SK-N-SH (cell line): ENCODE results near the gene PDE8A. TPM values are rescaled to one million over a fixed set of nuclear protein-coding genes. Genes with fewer than 3 reads are reported as not detected.

Experiments
- CHD2 ChIP-seq: fragments of 150-350 bp; IDR thresholded peaks from 2 replicates; pipeline ENCODE4 v1.6.1; 2018; ENCODE audit warnings: low read length; ENCODE audit not compliant: partially characterized antibody
- ELF1 ChIP-seq: IDR thresholded peaks from 2 replicates; pipeline ENCODE4 v1.4.0; 2012
- FOSL2 ChIP-seq: IDR thresholded peaks from 2 replicates; pipeline ENCODE4 v1.4.0; 2012; ENCODE audit warnings: low read depth, mild to moderate bottlenecking, moderate library complexity, borderline replicate concordance
- FOXM1 ChIP-seq: IDR thresholded peaks from 2 replicates; pipeline ENCODE4 v1.4.0; 2012; ENCODE audit warnings: low read depth, mild to moderate bottlenecking
- GABPA ChIP-seq: IDR thresholded peaks from 2 replicates; pipeline ENCODE4 v1.4.0; 2012; ENCODE audit warnings: low read depth, mild to moderate bottlenecking
- GATA2 ChIP-seq: sonication (generic); formaldehyde crosslinking; IDR thresholded peaks from 2 replicates; pipeline ENCODE4 v1.5.0; 2020; ENCODE audit warnings: mild to moderate bottlenecking, missing genetic modification reagents
- JUND ChIP-seq: IDR thresholded peaks from 2 replicates; pipeline ENCODE4 v1.4.0; 2012
- MXI1 ChIP-seq: IDR thresholded peaks from 2 replicates; pipeline ENCODE4 v1.6.1; 2012; ENCODE audit warnings: mild to moderate bottlenecking, low read depth, low read length, improper control_type of control experiment
- NFIC ChIP-seq: IDR thresholded peaks from 2 replicates; pipeline ENCODE4 v1.4.0; 2012; ENCODE audit warnings: borderline replicate concordance
- NRF1 ChIP-seq: IDR thresholded peaks from 2 replicates; pipeline ENCODE4 v1.6.1; 2012; ENCODE audit warnings: low read depth, mild to moderate bottlenecking, low read length
- POLR2AphosphoS5 ChIP-seq: IDR thresholded peaks from 2 replicates; pipeline ENCODE4 v1.6.1; 2012; ENCODE audit warnings: low read depth, low read length
- RAD21 ChIP-seq: IDR thresholded peaks from 2 replicates; pipeline ENCODE4 v1.6.1; 2012; ENCODE audit warnings: mild to moderate bottlenecking, low read length
- RXRA ChIP-seq: IDR thresholded peaks from 2 replicates; pipeline ENCODE4 v1.4.0; 2012; ENCODE audit warnings: low read depth, mild to moderate bottlenecking, borderline replicate concordance
- SIN3A ChIP-seq: IDR thresholded peaks from 2 replicates; pipeline ENCODE4 v1.6.1; 2012; ENCODE audit warnings: low read depth, mild to moderate bottlenecking, low read length, moderate library complexity, borderline replicate concordance
- SMC3 ChIP-seq: IDR thresholded peaks from 2 replicates; pipeline ENCODE4 v1.6.1; 2012; ENCODE audit warnings: low read depth, low read length, improper control_type of control experiment
- YY1 ChIP-seq: IDR thresholded peaks from 2 replicates; pipeline ENCODE4 v1.4.0; 2012; ENCODE audit warnings: low read depth, mild to moderate bottlenecking
- ZBTB33 ChIP-seq: IDR thresholded peaks from 2 replicates; pipeline ENCODE4 v1.4.0; 2012; ENCODE audit warnings: low read depth, borderline replicate concordance
- polyA plus RNA-seq, 3 experiments: library from polyadenylated mRNA; depleted of rRNA; stranded (reverse); fragments of >200 nt; gene quantifications; 2 replicates each; pipeline ENCODE4 v1.2.3, GENCODE V29; 2012
- TF ChIP-seq, protein P1 (sequence below): fragments of 200-600 bp; sonication (generic); IDR thresholded peaks from 2 replicates; pipeline ENCODE4 v1.6.1; 2017; ENCODE audit warnings: antibody characterized with exemption, mild to moderate bottlenecking, moderate library complexity
- TF ChIP-seq, protein P2 (sequence below): fragments of 150-350 bp; IDR thresholded peaks from 2 replicates; pipeline ENCODE4 v1.6.1; 2016; ENCODE audit warnings: mild to moderate bottlenecking, low read depth, low read length
- TF ChIP-seq, protein P3 (sequence below): fragments of 150-350 bp; IDR thresholded peaks from 2 replicates; pipeline ENCODE4 v1.6.1; 2017; ENCODE audit warnings: antibody characterized with exemption, low read length, low read depth, borderline replicate concordance

PDE8A gene
- polyA plus RNA-seq, 1 of the 3 experiments (the other 2 are of a cell fraction), result 13.4 TPM

DNA sequence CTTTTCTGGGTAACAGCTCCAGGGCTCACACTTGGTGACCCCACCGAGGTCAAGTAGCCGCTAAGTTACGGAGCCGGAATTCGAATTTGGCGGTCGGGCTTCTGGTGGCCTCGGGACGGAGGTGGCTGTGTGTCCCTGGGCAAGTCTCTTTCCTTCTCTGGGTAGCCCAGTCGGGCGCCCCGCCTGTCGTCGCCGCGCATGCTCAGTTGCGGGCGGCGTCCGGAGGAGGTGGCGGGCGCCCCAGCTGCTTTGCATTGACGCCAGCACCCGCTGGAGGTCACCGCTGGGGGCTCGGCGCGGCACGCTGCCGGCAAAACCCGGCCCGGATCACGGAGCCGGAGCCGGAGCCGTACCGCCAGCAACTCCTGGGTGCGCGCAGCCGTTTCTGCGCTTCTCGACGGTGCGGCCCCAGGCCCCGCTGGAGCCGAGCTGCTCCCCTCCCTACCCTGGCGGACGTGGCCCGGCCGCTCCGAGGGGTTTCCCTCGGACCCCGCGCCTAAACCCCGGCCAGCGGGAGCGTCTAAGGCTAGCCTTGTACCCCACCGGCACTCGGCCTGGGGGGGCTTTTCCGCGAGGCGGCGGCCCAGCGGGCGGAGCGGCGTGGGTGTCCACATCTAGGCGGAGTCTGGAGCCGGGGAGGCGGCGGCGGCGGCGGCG is 474 bp upstream of the PDE8A start (continued):
- TF ChIP-seq ZBTB33 (peak; percentile 18; the same call in 1 of the 2 replicates), FOSL2 (peak; percentile 20; the same call in 1 of the 2 replicates), ELF1 (no peak), NRF1 (peak; percentile 79), JUND (peak; percentile 50; the same call in 1 of the 2 replicates), FOXM1 (0 out of 2 replicates have a peak, but pooled peaks have one; percentile 36), NFIC (peak; percentile 19; the same call in 1 of the 2 replicates), SIN3A (no peak), RXRA (peak; percentile 36; the same call in 1 of the 2 replicates), CHD2 (peak; percentile 87), SMC3 (no peak), GATA2 (no peak), YY1 (no peak), MXI1 (no peak), GABPA (no peak), POLR2AphosphoS5 (no peak), RAD21 (no peak)
- TF ChIP-seq, protein P1, sequence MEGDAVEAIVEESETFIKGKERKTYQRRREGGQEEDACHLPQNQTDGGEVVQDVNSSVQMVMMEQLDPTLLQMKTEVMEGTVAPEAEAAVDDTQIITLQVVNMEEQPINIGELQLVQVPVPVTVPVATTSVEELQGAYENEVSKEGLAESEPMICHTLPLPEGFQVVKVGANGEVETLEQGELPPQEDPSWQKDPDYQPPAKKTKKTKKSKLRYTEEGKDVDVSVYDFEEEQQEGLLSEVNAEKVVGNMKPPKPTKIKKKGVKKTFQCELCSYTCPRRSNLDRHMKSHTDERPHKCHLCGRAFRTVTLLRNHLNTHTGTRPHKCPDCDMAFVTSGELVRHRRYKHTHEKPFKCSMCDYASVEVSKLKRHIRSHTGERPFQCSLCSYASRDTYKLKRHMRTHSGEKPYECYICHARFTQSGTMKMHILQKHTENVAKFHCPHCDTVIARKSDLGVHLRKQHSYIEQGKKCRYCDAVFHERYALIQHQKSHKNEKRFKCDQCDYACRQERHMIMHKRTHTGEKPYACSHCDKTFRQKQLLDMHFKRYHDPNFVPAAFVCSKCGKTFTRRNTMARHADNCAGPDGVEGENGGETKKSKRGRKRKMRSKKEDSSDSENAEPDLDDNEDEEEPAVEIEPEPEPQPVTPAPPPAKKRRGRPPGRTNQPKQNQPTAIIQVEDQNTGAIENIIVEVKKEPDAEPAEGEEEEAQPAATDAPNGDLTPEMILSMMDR, result no peak
- TF ChIP-seq, protein P2, sequence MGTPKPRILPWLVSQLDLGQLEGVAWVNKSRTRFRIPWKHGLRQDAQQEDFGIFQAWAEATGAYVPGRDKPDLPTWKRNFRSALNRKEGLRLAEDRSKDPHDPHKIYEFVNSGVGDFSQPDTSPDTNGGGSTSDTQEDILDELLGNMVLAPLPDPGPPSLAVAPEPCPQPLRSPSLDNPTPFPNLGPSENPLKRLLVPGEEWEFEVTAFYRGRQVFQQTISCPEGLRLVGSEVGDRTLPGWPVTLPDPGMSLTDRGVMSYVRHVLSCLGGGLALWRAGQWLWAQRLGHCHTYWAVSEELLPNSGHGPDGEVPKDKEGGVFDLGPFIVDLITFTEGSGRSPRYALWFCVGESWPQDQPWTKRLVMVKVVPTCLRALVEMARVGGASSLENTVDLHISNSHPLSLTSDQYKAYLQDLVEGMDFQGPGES, result no peak
- TF ChIP-seq, protein P3, sequence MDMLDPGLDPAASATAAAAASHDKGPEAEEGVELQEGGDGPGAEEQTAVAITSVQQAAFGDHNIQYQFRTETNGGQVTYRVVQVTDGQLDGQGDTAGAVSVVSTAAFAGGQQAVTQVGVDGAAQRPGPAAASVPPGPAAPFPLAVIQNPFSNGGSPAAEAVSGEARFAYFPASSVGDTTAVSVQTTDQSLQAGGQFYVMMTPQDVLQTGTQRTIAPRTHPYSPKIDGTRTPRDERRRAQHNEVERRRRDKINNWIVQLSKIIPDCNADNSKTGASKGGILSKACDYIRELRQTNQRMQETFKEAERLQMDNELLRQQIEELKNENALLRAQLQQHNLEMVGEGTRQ, result no peak
- TF ChIP-seq, all 33 proteins: peak for 17
